Measurements from ENCODE around the gene RSRC1. TPM values are rescaled to one million over a fixed set of nuclear protein-coding genes. Genes with fewer than 3 reads are reported as not detected.

The RSRC1 gene
- total and polyA plus RNA-seq, 2 of the 8 experiments (the other 6 are each of a cell fraction or from before 2014, with no cell fraction given) = 2.0 to 27.9 TPM

DNA sequence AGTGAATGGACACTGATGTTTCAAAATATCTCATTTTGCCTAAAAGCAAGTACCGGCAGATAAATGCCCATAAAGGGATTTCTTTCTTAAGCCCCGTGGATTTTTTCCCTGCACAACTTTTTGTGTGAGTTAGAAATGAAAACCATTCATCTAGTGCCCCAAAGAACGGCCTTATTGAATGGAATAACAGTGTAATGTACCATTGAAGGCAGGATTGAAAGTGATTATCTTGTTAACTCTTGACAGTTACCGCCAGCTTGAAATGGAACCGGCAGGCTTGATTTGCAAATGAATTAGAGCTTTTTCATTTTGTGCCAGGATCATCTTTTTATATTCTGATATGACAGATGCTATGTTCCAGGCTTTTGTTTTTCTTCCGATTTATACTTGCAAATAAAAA lies 162.2 kb downstream of the RSRC1 start:
- Histone ChIP-seq H3K9me3 (ENCODE audit: insufficient read depth in 2 of 2, low read depth in 1 of 2, low read length in 1 of 2) (no peaks in the 10 kb centered on the region; a peak in 1 of 4 replicates), H2BK5ac (ENCODE audit: low read depth, low read length) (no peak overlapping the region), H3K27ac (ENCODE audit: low read depth, low read length) (no peak overlapping the region), H2BK120ac (replicated peaks; ENCODE audit: low read depth, low read length) (no peak overlapping the region), H2AFZ (ENCODE audit: low read length) (no peak overlapping the region), H3K18ac (ENCODE audit: extremely low read depth, low read length) (no peak overlapping the region), H4K20me1 (replicated peaks in 1 of 2; ENCODE audit: control insufficient read depth in 1 of 2, insufficient read depth in 2 of 2, low read length in 2 of 2) (no peaks in the 10 kb centered on the region), H3K56ac (replicated peaks; ENCODE audit: insufficient read length, low read depth, low read length) (no peak overlapping the region), H3K36me3 (ENCODE audit: control insufficient read depth in 2 of 4, insufficient read depth in 4 of 4, low read length in 3 of 4) (no peaks in the 10 kb centered on the region), H3K79me1 (ENCODE audit: low read depth, low read length) (no peaks in the 10 kb centered on the region), H4K8ac (ENCODE audit: extremely low read depth, insufficient read depth, low read length) (no peak overlapping the region), H2AK5ac (ENCODE audit: low read depth, low read length) (no peak overlapping the region), H3K23me2 (ENCODE audit: low read depth, low read length) (no peaks in the 10 kb centered on the region), H3K4ac (replicated peaks; ENCODE audit: insufficient read length, low read depth, low read length) (no peak overlapping the region), H4K91ac (replicated peaks; ENCODE audit: insufficient read length, low read length) (no peak overlapping the region), H4K5ac (ENCODE audit: insufficient read length, low read depth, low read length) (no peak overlapping the region), H2BK15ac (ENCODE audit: low read length) (no peak overlapping the region), H3K14ac (ENCODE audit: insufficient read length) (no peak overlapping the region), H3K4me2 (ENCODE audit: insufficient read depth in 1 of 2, low read depth in 2 of 2, low read length in 2 of 2) (no peak overlapping the region), H2BK12ac (ENCODE audit: low read depth, low read length) (no peak overlapping the region), H3K4me3 (ENCODE audit: extremely low read depth in 1 of 4, insufficient read depth in 2 of 4, low read depth in 3 of 4, low read length in 4 of 4) (no peak overlapping the region), H3K9ac (replicated peaks in 1 of 4; ENCODE audit: extremely low read depth in 1 of 4, low read depth in 3 of 4, low read length in 3 of 4) (no peak overlapping the region), H3K4me1 (replicated peaks in 1 of 4; ENCODE audit: control insufficient read depth in 3 of 4, insufficient read depth in 4 of 4, low read length in 3 of 4) (no peaks in the 10 kb centered on the region), H3K27me3 (replicated peaks in 1 of 4; ENCODE audit: control insufficient read depth in 3 of 4, extremely low read depth in 1 of 4, insufficient read depth in 3 of 4, low read length in 3 of 4) (no peaks in the 10 kb centered on the region), H2BK20ac (ENCODE audit: low read length) (no peak overlapping the region), H3K79me2 (ENCODE audit: control insufficient read depth in 1 of 2, insufficient read depth in 2 of 2, low read length in 2 of 2) (no peaks in the 10 kb centered on the region), H3K23ac (ENCODE audit: insufficient read length) (no peak overlapping the region)
- TF ChIP-seq EZH2 (IDR thresholded peaks at IDR 0.05; ENCODE audit: low read depth, low read length, severe bottlenecking) (no peak), TAF1 (IDR thresholded peaks at IDR 0.05; ENCODE audit: low read depth, low read length) (no peak), JUND (IDR thresholded peaks at IDR 0.05; ENCODE audit: low read length) (no peak)
- ChIA-PET POLR2A (ENCODE audit: partially characterized antibody) (no interaction called here), CTCF (ENCODE audit: partially characterized antibody) (no interaction called here)
- no peak for DNase-seq (ENCODE audit: low read depth in 1 of 2, low spot score in 2 of 2)
- no peak for FAIRE-seq
- 67% methylated on average over 6 of the region's 6 CpGs; no CpG with 5 or more reads in 1 of the 2 experiments for WGBS, 2 experiments (ENCODE audit: extremely low coverage in 1 of 2, insufficient coverage in 1 of 2, insufficient read length in 1 of 2, insufficient replicate concordance in 2 of 2, low coverage in 1 of 2, low lambda C conversion rate in 2 of 2, missing lambda C conversion rate in 1 of 2)

Measured in H1 (cell line).